H1 (cell line): Measurements from ENCODE around the gene RFX3. TPM values are rescaled to one million over a fixed set of nuclear protein-coding genes. Genes with fewer than 3 reads are reported as not detected.

Experiments used
- CTCF ChIA-PET: fragments of 300-600 bp; sonication (Branson Sonifier 250); formaldehyde crosslinking; loops from one replicate; lab custom pipeline; 2021; ENCODE audit not compliant: partially characterized antibody; lab: Charles Lee
- POLR2A ChIA-PET: fragments of 300-600 bp; sonication (Branson Sonifier 250); formaldehyde crosslinking; loops from one replicate; lab custom pipeline; 2021; ENCODE audit warnings: inconsistent platforms; ENCODE audit not compliant: partially characterized antibody; lab: Charles Lee
- DNase-seq, 2 experiments: peaks; one replicate each; pipeline versions ENCODE4 v3.0.0 to v3.0.0-alpha.2; 2010 to 2022; ENCODE audit warnings: low spot score in 2 of 2, low read depth in 1 of 2, mixed read lengths in 1 of 2
- FAIRE-seq: peaks from 2 replicates; lab custom pipeline; 2011; peaks lifted over from hg19 to GRCh38; lab: Jason Lieb, UNC
- H2AFZ ChIP-seq: 2 replicates; pipeline ENCODE4 v1.8.1; 2012; ENCODE audit warnings: low read length, inconsistent platforms
- H2AK5ac ChIP-seq: 2 replicates; pipeline ENCODE4 v1.6.1; 2013; ENCODE audit warnings: low read depth, low read length
- H2BK120ac ChIP-seq: replicated peaks from 2 replicates; pipeline ENCODE3; 2013; ENCODE audit warnings: low read depth, low read length, inconsistent platforms
- H2BK12ac ChIP-seq: 2 replicates; pipeline ENCODE4 v1.6.1; 2013; ENCODE audit warnings: low read depth, low read length
- H2BK15ac ChIP-seq: 2 replicates; pipeline ENCODE4 v1.6.1; 2013; ENCODE audit warnings: low read length
- H2BK20ac ChIP-seq: 2 replicates; pipeline ENCODE4 v1.6.1; 2013; ENCODE audit warnings: low read length
- H2BK5ac ChIP-seq: 2 replicates; pipeline ENCODE4 v1.6.1; 2013; ENCODE audit warnings: low read depth, low read length
- H3K14ac ChIP-seq: 2 replicates; pipeline ENCODE4 v1.6.1; 2013; ENCODE audit warnings: inconsistent platforms; ENCODE audit not compliant: insufficient read length
- H3K18ac ChIP-seq: 2 replicates; pipeline ENCODE4 v1.6.1; 2013; ENCODE audit warnings: low read length; ENCODE audit errors: extremely low read depth
- H3K23ac ChIP-seq: 2 replicates; pipeline ENCODE4 v1.6.1; 2013; ENCODE audit warnings: inconsistent platforms; ENCODE audit not compliant: insufficient read length
- H3K23me2 ChIP-seq: 2 replicates; pipeline ENCODE4 v1.6.1; 2013; ENCODE audit warnings: low read depth, low read length
- H3K27ac ChIP-seq: 2 replicates; pipeline ENCODE4 v1.6.1; 2011; ENCODE audit warnings: low read depth, low read length, inconsistent platforms
- H3K27me3 ChIP-seq, 4 experiments: replicated peaks in 1 of 4; 1 replicate in 1 of 4; 2 replicates in 3 of 4; pipeline versions ENCODE4 v1.6.1 to v1.8.1; 2011 to 2013; ENCODE audit warnings: low read length in 3 of 4, mild to moderate bottlenecking in 3 of 4, inconsistent platforms in 2 of 4, mixed read lengths in 2 of 4, moderate library complexity in 1 of 4; ENCODE audit not compliant: control insufficient read depth in 3 of 4, insufficient read depth in 3 of 4; ENCODE audit errors: extremely low read depth in 1 of 4
- H3K36me3 ChIP-seq, 4 experiments: 2 replicates each; pipeline versions ENCODE4 v1.6.1 to v1.8.1; 2011 to 2013; ENCODE audit warnings: mild to moderate bottlenecking in 4 of 4, low read length in 3 of 4, moderate library complexity in 2 of 4, control low read depth in 1 of 4, inconsistent platforms in 1 of 4; ENCODE audit not compliant: insufficient read depth in 4 of 4, control insufficient read depth in 2 of 4
- H3K4ac ChIP-seq: replicated peaks from 2 replicates; pipeline ENCODE3; 2013; ENCODE audit warnings: low read length, low read depth, mixed read lengths, inconsistent platforms; ENCODE audit not compliant: insufficient read length
- H3K4me1 ChIP-seq, 4 experiments: replicated peaks in 1 of 4; 1 replicate in 1 of 4; 2 replicates in 3 of 4; pipeline versions ENCODE4 v1.6.1 to v1.8.1; 2011 to 2013; ENCODE audit warnings: low read length in 3 of 4, inconsistent platforms in 2 of 4, mixed read lengths in 1 of 4; ENCODE audit not compliant: insufficient read depth in 4 of 4, control insufficient read depth in 3 of 4
- H3K4me2 ChIP-seq, 2 experiments: 2 replicates each; pipeline versions ENCODE4 v1.6.1 to v1.8.1; 2011 to 2013; ENCODE audit warnings: low read depth in 2 of 2, low read length in 2 of 2, control low read depth in 1 of 2, inconsistent platforms in 1 of 2, mild to moderate bottlenecking in 1 of 2; ENCODE audit not compliant: insufficient read depth in 1 of 2
- H3K4me3 ChIP-seq, 4 experiments: fragments of 200-600, 300-600 bp in 1 of 4; sonication (generic), shearing (Covaris generic), sonication (Bioruptor Twin) in 1 of 4; 2 replicates each; pipeline versions ENCODE4 v1.5.1 to v1.8.1; 2011 to 2016; ENCODE audit warnings: low read length in 4 of 4, low read depth in 3 of 4, control low read depth in 2 of 4, inconsistent platforms in 2 of 4, mild to moderate bottlenecking in 2 of 4, mixed read lengths in 1 of 4, moderate library complexity in 1 of 4; ENCODE audit not compliant: insufficient read depth in 2 of 4; ENCODE audit errors: extremely low read depth in 1 of 4
- H3K56ac ChIP-seq: replicated peaks from 2 replicates; pipeline ENCODE3; 2013; ENCODE audit warnings: low read depth, mild to moderate bottlenecking, mixed read lengths, low read length, inconsistent platforms; ENCODE audit not compliant: insufficient read length
- H3K79me1 ChIP-seq: 2 replicates; pipeline ENCODE4 v1.6.1; 2013; ENCODE audit warnings: low read depth, low read length, control low read depth
- H3K79me2 ChIP-seq, 2 experiments: 2 replicates each; pipeline versions ENCODE4 v1.6.1 to v1.8.1; 2012 to 2013; ENCODE audit warnings: low read length in 2 of 2, mild to moderate bottlenecking in 2 of 2, inconsistent platforms in 1 of 2; ENCODE audit not compliant: insufficient read depth in 2 of 2, control insufficient read depth in 1 of 2
- H3K9ac ChIP-seq, 4 experiments: replicated peaks in 1 of 4; 1 replicate in 1 of 4; 2 replicates in 3 of 4; pipeline versions ENCODE4 v1.6.1 to v1.8.1; 2011 to 2013; ENCODE audit warnings: low read depth in 3 of 4, low read length in 3 of 4, control low read depth in 2 of 4, mild to moderate bottlenecking in 2 of 4, moderate library complexity in 2 of 4, inconsistent platforms in 1 of 4; ENCODE audit errors: extremely low read depth in 1 of 4
- H3K9me3 ChIP-seq, 2 experiments: 2 replicates each; pipeline versions ENCODE4 v1.6.1 to v1.8.1; 2012 to 2013; ENCODE audit warnings: mild to moderate bottlenecking in 2 of 2, moderate library complexity in 2 of 2, control low read depth in 1 of 2, inconsistent platforms in 1 of 2, low read depth in 1 of 2, low read length in 1 of 2, mixed read lengths in 1 of 2; ENCODE audit not compliant: insufficient read depth in 2 of 2
- H4K20me1 ChIP-seq, 2 experiments: replicated peaks in 1 of 2; 2 replicates each; pipeline versions ENCODE3 to v1.8.1; 2011 to 2013; ENCODE audit warnings: inconsistent platforms in 2 of 2, low read length in 2 of 2, mild to moderate bottlenecking in 1 of 2; ENCODE audit not compliant: insufficient read depth in 2 of 2, control insufficient read depth in 1 of 2
- H4K5ac ChIP-seq: 2 replicates; pipeline ENCODE4 v1.6.1; 2013; ENCODE audit warnings: low read length, low read depth, mixed read lengths, inconsistent platforms; ENCODE audit not compliant: insufficient read length
- H4K8ac ChIP-seq: 2 replicates; pipeline ENCODE4 v1.8.0; 2013; ENCODE audit warnings: mild to moderate bottlenecking, moderate library complexity, low read length, inconsistent platforms; ENCODE audit not compliant: insufficient read depth; ENCODE audit errors: extremely low read depth
- H4K91ac ChIP-seq: replicated peaks from 2 replicates; pipeline ENCODE3; 2013; ENCODE audit warnings: low read length, mixed read lengths, inconsistent platforms; ENCODE audit not compliant: insufficient read length
- BCL11A ChIP-seq, 2 experiments: IDR thresholded peaks; one replicate each; pipeline ENCODE4 v1.6.1; 2011; ENCODE audit warnings: low read depth in 2 of 2, low read length in 2 of 2, mild to moderate bottlenecking in 2 of 2
- BRCA1 ChIP-seq: IDR thresholded peaks from 2 replicates; pipeline ENCODE4 v1.6.1; 2012; ENCODE audit warnings: low read depth, low read length, improper control_type of control experiment
- EZH2 ChIP-seq: fragments of 200-600 bp; sonication (generic); IDR thresholded peaks from 2 replicates; pipeline ENCODE4 v1.7.1; 2012; ENCODE audit warnings: low read depth, mild to moderate bottlenecking, moderate library complexity, low read length, inconsistent platforms; ENCODE audit not compliant: severe bottlenecking
- KDM4A ChIP-seq: IDR thresholded peaks from one replicate; pipeline ENCODE4 v1.7.1; 2012; ENCODE audit warnings: low read depth, mild to moderate bottlenecking, moderate library complexity, low read length, inconsistent platforms; ENCODE audit not compliant: severe bottlenecking
- POU5F1 ChIP-seq: IDR thresholded peaks from 2 replicates; pipeline ENCODE4 v1.6.1; 2011; ENCODE audit warnings: low read depth, mild to moderate bottlenecking, low read length, moderate library complexity
- RFX5 ChIP-seq: IDR thresholded peaks from 2 replicates; pipeline ENCODE4 v1.6.1; 2011; ENCODE audit warnings: low read depth, low read length, improper control_type of control experiment, borderline replicate concordance
- SAP30 ChIP-seq: fragments of 300-600 bp; sonication (generic); IDR thresholded peaks from 2 replicates; pipeline ENCODE4 v1.7.1; 2012; ENCODE audit warnings: low read length, moderate library complexity, mild to moderate bottlenecking, inconsistent platforms; ENCODE audit not compliant: insufficient read depth, insufficient replicate concordance
- SIRT6 ChIP-seq: IDR thresholded peaks from one replicate; pipeline ENCODE4 v1.7.1; 2012; ENCODE audit warnings: low read length, inconsistent platforms
- SP4 ChIP-seq: IDR thresholded peaks from 2 replicates; pipeline ENCODE4 v1.6.1; 2012; ENCODE audit warnings: low read length, inconsistent platforms
- SUZ12 ChIP-seq: fragments of 200-600 bp; sonication (generic); IDR thresholded peaks from 2 replicates; pipeline ENCODE4 v1.6.1; 2012; ENCODE audit warnings: mild to moderate bottlenecking, inconsistent platforms, low read length, moderate library complexity, mixed read lengths
- TAF1 ChIP-seq: IDR thresholded peaks from 2 replicates; pipeline ENCODE4 v1.6.1; 2011; ENCODE audit warnings: mild to moderate bottlenecking, low read depth, low read length
- TBP ChIP-seq: IDR thresholded peaks from 2 replicates; pipeline ENCODE4 v1.6.1; 2011; ENCODE audit warnings: low read depth, low read length, improper control_type of control experiment
- ZNF274 ChIP-seq: IDR thresholded peaks from 2 replicates; pipeline ENCODE4 v1.7.0; 2012; ENCODE audit warnings: low read length, borderline replicate concordance; ENCODE audit errors: extremely low read depth
- WGBS, 2 experiments: shearing (Covaris generic) in 1 of 2; methylation state at CpG; one replicate each; pipeline versions ENCODE4 v1.1.6 to v1.1.7; 2013 to 2015; ENCODE audit warnings: low lambda C conversion rate in 2 of 2, mixed read lengths in 2 of 2, inconsistent platforms in 1 of 2, low coverage in 1 of 2, missing lambda C conversion rate in 1 of 2; ENCODE audit not compliant: insufficient replicate concordance in 2 of 2, insufficient coverage in 1 of 2, insufficient read length in 1 of 2; ENCODE audit errors: extremely low coverage in 1 of 2, missing lambda C conversion rate in 1 of 2; 5-methylcytosine and 5-hydroxymethylcytosine counted together
- polyA plus RNA-seq, 7 experiments: library from polyadenylated mRNA; depleted of rRNA in 3 of 7; stranded (reverse) in 5 of 7; unstranded in 2 of 7; fragments of >200 nt in 5 of 7; fragments of 200-250 nt in 2 of 7; gene quantifications; 1 replicate in 5 of 7; 2 replicates in 1 of 7; 4 replicates in 1 of 7; pipeline versions ENCODE4 v1.2.1 to v1.2.3, GENCODE V29; 2011 to 2013; ENCODE audit warnings: missing spikeins in 2 of 7, mixed read lengths in 2 of 7
- total RNA-seq: library from RNA; stranded (reverse); fragmentation: NEBNext Ultra II Directional; extraction: Animal tissue kit (Norgen Biotek cat#: 25700); gene quantifications from 2 replicates; pipeline ENCODE4 v1.2.1, GENCODE V29; 2021

Gene RFX3
- total and polyA plus RNA-seq, 2 of the 8 experiments (the other 6 are each of a cell fraction or from before 2014, with no cell fraction given): 4.9 to 22.6 TPM

GRCh38 chr9:3401221-3401954 is 124.4 kb downstream of the RFX3 start:
- Histone ChIP-seq H3K23me2 (no peaks in the 10 kb centered on the region), H3K27me3 (no peaks in the 10 kb centered on the region), H3K9ac (no peak overlapping the region), H3K14ac (no peak overlapping the region), H3K4me3 (no peak overlapping the region), H2BK20ac (no peak overlapping the region), H4K8ac (no peak overlapping the region), H2BK120ac (no peak overlapping the region), H3K4ac (no peak overlapping the region), H3K56ac (no peak overlapping the region), H3K4me2 (no peak overlapping the region), H3K4me1 (no peaks in the 10 kb centered on the region), H3K79me2 (no peaks in the 10 kb centered on the region), H4K5ac (no peak overlapping the region), H3K23ac (no peak overlapping the region), H2BK12ac (no peak overlapping the region), H3K79me1 (no peaks in the 10 kb centered on the region; the same call in 1 of the 2 replicates), H2BK15ac (no peak overlapping the region), H4K20me1 (no peaks in the 10 kb centered on the region), H2AFZ (no peak overlapping the region), H3K36me3 (no peaks in the 10 kb centered on the region), H3K18ac (no peak overlapping the region), H2BK5ac (no peak overlapping the region), H2AK5ac (no peak overlapping the region), H3K9me3 (no peaks in the 10 kb centered on the region), H3K27ac (no peak overlapping the region), H4K91ac (no peak overlapping the region)
- CTCF ChIA-PET: interaction anchor here (2.4 kb wide), 1 partner anchor 70 kb away, joined by 6 read pairs; no protein-coding TSS in a partner anchor
- DNase-seq (no peak), FAIRE-seq (no peak)
- POLR2A ChIA-PET: no interaction called here
- WGBS, 2 experiments: 89% methylated on average over 7 of the region's 7 CpGs; no CpG with 5 or more reads in 1 of the 2 experiments
- no peak for TF ChIP-seq EZH2
- TF ChIP-seq SUZ12: no peak
- TF ChIP-seq TAF1: no peak
- no peak for TF ChIP-seq SAP30
- TF ChIP-seq RFX5: no peak
- no peak for TF ChIP-seq ZNF274
- no peak for TF ChIP-seq BRCA1
- TF ChIP-seq BCL11A (IDR thresholded peaks at IDR 0.05; ENCODE audit: low read depth in 2 of 2, low read length in 2 of 2): no peak
- TF ChIP-seq TBP: no peak
- no peak for TF ChIP-seq KDM4A
- TF ChIP-seq SP4: no peak
- TF ChIP-seq POU5F1: no peak
- TF ChIP-seq SIRT6: no peak
